ENCODE measurements around the gene SHISAL1.

SHISAL1 gene

DNA sequence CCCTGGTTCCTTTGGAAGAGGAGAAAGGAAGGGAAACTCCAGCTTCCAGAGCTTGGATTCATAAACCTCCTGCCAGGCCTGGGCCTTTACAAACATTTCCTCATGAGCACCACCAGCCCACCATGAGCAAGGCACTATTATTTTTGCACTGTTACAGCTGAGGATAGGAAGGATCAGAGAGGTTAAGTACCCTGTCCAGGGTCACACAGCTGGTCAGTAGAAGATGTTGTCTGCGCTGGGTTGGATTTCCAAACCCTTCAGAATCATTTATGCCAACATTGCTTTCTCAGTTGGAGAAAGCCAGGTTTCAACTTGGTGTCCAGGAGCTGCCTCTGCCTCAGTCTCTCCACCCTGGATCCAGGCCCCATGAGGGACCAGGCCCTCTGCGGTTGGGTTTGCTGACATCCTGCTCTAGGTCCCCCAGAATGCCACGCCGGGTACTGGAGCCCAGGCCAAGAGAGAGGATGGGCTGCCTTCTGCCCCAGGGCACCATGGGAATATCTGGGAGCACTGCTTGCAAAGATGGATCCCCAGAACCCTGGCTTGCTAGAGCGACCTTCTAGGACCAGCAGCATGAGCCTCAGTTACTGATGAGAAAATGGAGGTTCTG, 29.7 kb upstream of the SHISAL1 start:
- no peaks in the 10 kb centered on the region for H3K79me2 ChIP-seq (ENCODE audit: insufficient read depth, low read depth)
- no peak overlapping the region for H3K4me3 ChIP-seq (IDR thresholded peaks at IDR 0.05; ENCODE audit: insufficient read depth, low read depth, low read length)
- no peak overlapping the region for H2AFZ ChIP-seq (ENCODE audit: low read depth)
- H4K20me1 ChIP-seq (ENCODE audit: insufficient read depth): no peaks in the 10 kb centered on the region
- H3K27ac ChIP-seq: no peak overlapping the region
- H3K4me1 ChIP-seq (ENCODE audit: low read depth, poor library complexity, severe bottlenecking): no peaks in the 10 kb centered on the region
- H3K36me3 ChIP-seq (ENCODE audit: insufficient read depth): no peaks in the 10 kb centered on the region
- TF ChIP-seq, protein P1, sequence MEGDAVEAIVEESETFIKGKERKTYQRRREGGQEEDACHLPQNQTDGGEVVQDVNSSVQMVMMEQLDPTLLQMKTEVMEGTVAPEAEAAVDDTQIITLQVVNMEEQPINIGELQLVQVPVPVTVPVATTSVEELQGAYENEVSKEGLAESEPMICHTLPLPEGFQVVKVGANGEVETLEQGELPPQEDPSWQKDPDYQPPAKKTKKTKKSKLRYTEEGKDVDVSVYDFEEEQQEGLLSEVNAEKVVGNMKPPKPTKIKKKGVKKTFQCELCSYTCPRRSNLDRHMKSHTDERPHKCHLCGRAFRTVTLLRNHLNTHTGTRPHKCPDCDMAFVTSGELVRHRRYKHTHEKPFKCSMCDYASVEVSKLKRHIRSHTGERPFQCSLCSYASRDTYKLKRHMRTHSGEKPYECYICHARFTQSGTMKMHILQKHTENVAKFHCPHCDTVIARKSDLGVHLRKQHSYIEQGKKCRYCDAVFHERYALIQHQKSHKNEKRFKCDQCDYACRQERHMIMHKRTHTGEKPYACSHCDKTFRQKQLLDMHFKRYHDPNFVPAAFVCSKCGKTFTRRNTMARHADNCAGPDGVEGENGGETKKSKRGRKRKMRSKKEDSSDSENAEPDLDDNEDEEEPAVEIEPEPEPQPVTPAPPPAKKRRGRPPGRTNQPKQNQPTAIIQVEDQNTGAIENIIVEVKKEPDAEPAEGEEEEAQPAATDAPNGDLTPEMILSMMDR (conservative IDR thresholded peaks at IDR 0.05; ENCODE audit: low read depth, low read length): no peak
- no peak overlapping the region for H3K4me2 ChIP-seq
- H3K27me3 ChIP-seq (ENCODE audit: insufficient read depth, low read depth): peaks cover 9% of the 10 kb centered on the region; the same call in 1 of the 2 replicates
- H3K9ac ChIP-seq: no peak overlapping the region

DNA sequence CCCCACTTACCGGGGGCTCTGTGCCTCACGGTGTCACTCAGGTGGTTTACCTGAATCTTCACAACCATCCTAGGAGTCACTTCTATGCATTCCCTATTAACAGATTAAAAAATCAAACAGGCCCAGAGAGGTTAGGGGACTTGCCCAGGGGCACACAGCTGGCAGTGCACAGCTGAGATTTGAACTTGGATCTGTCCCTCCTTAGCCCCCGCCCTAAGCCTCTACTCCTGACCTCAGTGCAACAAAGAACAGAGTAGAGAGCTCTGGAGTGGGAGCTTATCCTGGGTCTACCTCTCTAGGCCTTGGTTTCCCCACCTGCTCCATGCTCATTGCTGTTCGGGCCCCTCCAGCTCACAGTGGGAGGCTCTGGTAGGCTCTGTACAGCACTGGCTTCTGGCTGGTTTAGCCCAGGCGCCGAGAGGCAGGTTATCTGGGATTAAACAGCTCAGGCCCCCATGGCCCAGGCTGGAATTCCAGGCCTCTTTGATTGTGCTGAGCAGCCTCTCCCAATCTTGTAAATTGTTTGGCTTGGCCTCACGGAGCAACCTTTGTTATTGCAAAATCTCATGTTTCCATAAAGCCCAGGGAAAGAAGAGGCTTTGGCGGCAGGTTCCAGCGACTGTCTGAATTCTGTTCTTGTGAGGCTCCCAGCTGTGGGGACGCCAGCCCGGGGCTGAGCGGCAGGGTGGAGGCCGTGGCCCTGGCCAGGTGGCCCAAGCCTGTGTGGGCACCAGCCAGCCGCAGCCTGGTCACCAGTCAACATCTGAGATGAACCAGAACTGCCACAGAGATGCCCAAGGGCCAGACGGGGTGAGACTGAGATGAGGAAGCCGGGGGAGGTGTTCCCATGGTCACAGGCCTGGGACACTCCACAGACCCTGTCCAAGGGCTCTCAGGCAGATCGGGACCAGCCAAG, 28.9 kb upstream of the SHISAL1 start:
- H3K27me3 ChIP-seq (ENCODE audit: insufficient read depth, low read depth): peaks cover 12% of the 10 kb centered on the region; the same call in 1 of the 2 replicates
- no peaks in the 10 kb centered on the region for H4K20me1 ChIP-seq (ENCODE audit: insufficient read depth)
- TF ChIP-seq, protein P1 (conservative IDR thresholded peaks at IDR 0.05; ENCODE audit: low read depth, low read length): no peak
- no peak overlapping the region for H3K4me2 ChIP-seq
- no peaks in the 10 kb centered on the region for H3K79me2 ChIP-seq (ENCODE audit: insufficient read depth, low read depth)
- H3K4me3 ChIP-seq (IDR thresholded peaks at IDR 0.05; ENCODE audit: insufficient read depth, low read depth, low read length): no peak overlapping the region
- H3K4me1 ChIP-seq (ENCODE audit: low read depth, poor library complexity, severe bottlenecking): no peaks in the 10 kb centered on the region
- no peaks in the 10 kb centered on the region for H3K36me3 ChIP-seq (ENCODE audit: insufficient read depth)
- H3K9ac ChIP-seq: no peak overlapping the region
- no peak overlapping the region for H3K27ac ChIP-seq
- H2AFZ ChIP-seq (ENCODE audit: low read depth): no peak overlapping the region

GRCh38 chr22:44340271-44341239, 27.8 kb upstream of the SHISAL1 start:
- Histone ChIP-seq H2AFZ (ENCODE audit: low read depth) (no peak overlapping the region), H3K4me3 (IDR thresholded peaks at IDR 0.05; ENCODE audit: insufficient read depth, low read depth, low read length) (no peak overlapping the region), H3K79me2 (ENCODE audit: insufficient read depth, low read depth) (no peaks in the 10 kb centered on the region), H4K20me1 (ENCODE audit: insufficient read depth) (no peaks in the 10 kb centered on the region), H3K27ac (no peak overlapping the region), H3K4me1 (ENCODE audit: low read depth, poor library complexity, severe bottlenecking) (no peaks in the 10 kb centered on the region), H3K9ac (no peak overlapping the region), H3K27me3 (ENCODE audit: insufficient read depth, low read depth) (peaks cover 12% of the 10 kb centered on the region; the same call in 1 of the 2 replicates), H3K36me3 (ENCODE audit: insufficient read depth) (no peaks in the 10 kb centered on the region), H3K4me2 (no peak overlapping the region)
- TF ChIP-seq, protein P1 (conservative IDR thresholded peaks at IDR 0.05; ENCODE audit: low read depth, low read length): no peak

DNA sequence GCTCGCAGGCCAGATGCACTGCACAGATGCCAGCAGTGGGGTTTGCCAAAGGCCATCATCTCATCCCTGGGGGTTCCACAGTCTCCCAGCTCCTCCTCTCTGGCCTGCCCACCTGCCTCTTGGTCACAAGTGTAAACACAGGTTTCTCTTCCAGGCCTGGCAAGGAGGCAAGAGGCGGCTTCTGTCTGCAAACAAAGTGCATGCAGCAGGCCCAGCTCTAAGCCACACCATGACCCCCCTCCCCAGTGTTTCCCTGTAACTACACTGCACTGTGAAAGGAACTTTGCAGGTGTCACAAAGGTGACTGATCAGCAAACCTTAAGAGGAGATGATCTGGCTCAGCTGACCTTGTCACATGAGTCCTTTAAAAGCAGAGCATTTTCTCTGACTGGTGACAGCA, 26.2 kb upstream of the SHISAL1 start:
- H3K79me2 ChIP-seq (ENCODE audit: insufficient read depth, low read depth): no peaks in the 10 kb centered on the region
- H3K9ac ChIP-seq: no peak overlapping the region
- no peak overlapping the region for H3K4me3 ChIP-seq (IDR thresholded peaks at IDR 0.05; ENCODE audit: insufficient read depth, low read depth, low read length)
- TF ChIP-seq, protein P1 (conservative IDR thresholded peaks at IDR 0.05; ENCODE audit: low read depth, low read length): no peak
- no peak overlapping the region for H3K27ac ChIP-seq
- no peaks in the 10 kb centered on the region for H4K20me1 ChIP-seq (ENCODE audit: insufficient read depth)
- no peak overlapping the region for H3K4me2 ChIP-seq
- H3K4me1 ChIP-seq (ENCODE audit: low read depth, poor library complexity, severe bottlenecking): no peaks in the 10 kb centered on the region
- no peaks in the 10 kb centered on the region for H3K36me3 ChIP-seq (ENCODE audit: insufficient read depth)
- no peak overlapping the region for H2AFZ ChIP-seq (ENCODE audit: low read depth)
- peaks cover 2% of the 10 kb centered on the region; the same call in 1 of the 2 replicates for H3K27me3 ChIP-seq (ENCODE audit: insufficient read depth, low read depth)

Measured in KMS-11 (cell line).